HG03066 (cell line): ENCODE results near the gene NLRC5.

Source experiments
- ATAC-seq: cut with Tn5 transposase; IDR thresholded peaks from one replicate; pipeline ENCODE4 v1.9.1; 2021; ENCODE audit warnings: low read depth; ENCODE audit not compliant: unreplicated experiment

The NLRC5 gene

GRCh38 chr16:56988948-56989945, at the start of gene NLRC5:
NLRC5 (plus strand) TSS chr16:56989557; CDS start chr16:57020713, 31,156 bp downstream.
- ATAC-seq, result peak; percentile 72

GRCh38 chr16:56939801-56940200, 49.6 kb upstream of the NLRC5 start:
- no peak for ATAC-seq

- ATAC-seq, result no peak
Observed at GRCh38 chr16:56941092-56941491, 48.3 kb upstream of the NLRC5 start.

GRCh38 chr16:56941856-56942331, 47.5 kb upstream of the NLRC5 start:
- no peak for ATAC-seq

- ATAC-seq, result no peak
Observed at GRCh38 chr16:56943761-56944375, 45.5 kb upstream of the NLRC5 start.

- no peak for ATAC-seq
Observed at GRCh38 chr16:56944954-56945839, 44.2 kb upstream of the NLRC5 start.

GRCh38 chr16:56945847-56946527, 43.4 kb upstream of the NLRC5 start:
- no peak for ATAC-seq

GRCh38 chr16:56946767-56947603, 42.4 kb upstream of the NLRC5 start:
- no peak for ATAC-seq

- ATAC-seq, result no peak
Observed at GRCh38 chr16:56947604-56947995, 41.8 kb upstream of the NLRC5 start.

- ATAC-seq, result no peak
Observed at GRCh38 chr16:56948234-56948633, 41.1 kb upstream of the NLRC5 start.

GRCh38 chr16:56950051-56950450, 39.3 kb upstream of the NLRC5 start:
- no peak for ATAC-seq

- ATAC-seq, result no peak
Observed at GRCh38 chr16:56950455-56950854, 38.9 kb upstream of the NLRC5 start.

- peak; percentile 43 for ATAC-seq
Observed at GRCh38 chr16:56950881-56951771, 38.2 kb upstream of the NLRC5 start.

GRCh38 chr16:56953006-56953405, 36.4 kb upstream of the NLRC5 start:
- ATAC-seq, result no peak

- no peak for ATAC-seq
Observed at GRCh38 chr16:56956076-56956475, 33.3 kb upstream of the NLRC5 start.

GRCh38 chr16:56956756-56957155, 32.6 kb upstream of the NLRC5 start:
- no peak for ATAC-seq

- ATAC-seq, result no peak
Observed at GRCh38 chr16:56960681-56961281, 28.6 kb upstream of the NLRC5 start.

- no peak for ATAC-seq
Observed at GRCh38 chr16:56961386-56961785, 28.0 kb upstream of the NLRC5 start.
